Hepatocyte (in vitro differentiated cells): ENCODE measurements around the gene LBP. TPM values are rescaled to one million over a fixed set of nuclear protein-coding genes. Genes with fewer than 3 reads are reported as not detected.

Source experiments
- DNase-seq: peaks from one replicate; pipeline ENCODE4 v3.0.0-alpha.2; 2016; ENCODE audit warnings: low spot score
- H2AFZ ChIP-seq: fragments of 200-600 bp; sonication (generic); 2 replicates; pipeline ENCODE4 v1.6.0; 2016; ENCODE audit warnings: antibody characterized with exemption, mild to moderate bottlenecking
- H3K27ac ChIP-seq: fragments of 200-600 bp; sonication (generic); 2 replicates; pipeline ENCODE4 v1.5.1; 2016; ENCODE audit warnings: mild to moderate bottlenecking
- H3K27me3 ChIP-seq: fragments of 200-600 bp; sonication (generic); 2 replicates; pipeline ENCODE4 v1.6.1; 2016
- H3K36me3 ChIP-seq: fragments of 200-600 bp; sonication (generic); replicated peaks from 2 replicates; pipeline ENCODE4 v1.5.1; 2016; ENCODE audit warnings: low read depth; ENCODE audit not compliant: insufficient read depth
- H3K4me1 ChIP-seq: fragments of 200-600 bp; sonication (generic); 2 replicates; pipeline ENCODE4 v1.5.1; 2016; ENCODE audit warnings: mild to moderate bottlenecking, moderate library complexity; ENCODE audit not compliant: insufficient read depth
- H3K4me2 ChIP-seq: fragments of 200-600 bp; sonication (generic); 2 replicates; pipeline ENCODE4 v1.6.0; 2016
- H3K4me3 ChIP-seq: fragments of 200-600 bp; sonication (generic); 2 replicates; pipeline ENCODE4 v1.5.1; 2016; ENCODE audit warnings: mild to moderate bottlenecking
- H3K79me2 ChIP-seq: fragments of 200-600 bp; sonication (generic); 2 replicates; pipeline ENCODE4 v1.6.0; 2017; ENCODE audit warnings: mild to moderate bottlenecking
- H3K9me2 ChIP-seq: fragments of 200-600 bp; sonication (generic); replicated peaks from 2 replicates; pipeline ENCODE4 v1.6.0; 2017; ENCODE audit warnings: mild to moderate bottlenecking; ENCODE audit not compliant: insufficient read depth
- H3K9me3 ChIP-seq: fragments of 200-600 bp; sonication (generic); 2 replicates; pipeline ENCODE4 v1.5.1; 2016; ENCODE audit warnings: low read depth, mild to moderate bottlenecking
- H4K20me1 ChIP-seq: fragments of 200-600 bp; sonication (generic); 2 replicates; pipeline ENCODE4 v1.6.0; 2016; ENCODE audit warnings: mild to moderate bottlenecking; ENCODE audit not compliant: insufficient read depth, poor library complexity, severe bottlenecking
- EZH2 ChIP-seq: fragments of 200-600 bp; sonication (generic); IDR thresholded peaks from 2 replicates; pipeline ENCODE4 v1.6.1; 2016; ENCODE audit warnings: antibody characterized with exemption, mild to moderate bottlenecking, borderline replicate concordance
- EZH2phosphoT487 ChIP-seq: fragments of 200-600 bp; sonication (generic); IDR thresholded peaks from one replicate; pipeline ENCODE4 v1.6.1; 2018; ENCODE audit warnings: antibody characterized with exemption, mild to moderate bottlenecking, low read depth, moderate library complexity; ENCODE audit not compliant: unreplicated experiment, severe bottlenecking
- WGBS: methylation state at CpG from one replicate; pipeline ENCODE4 v1.1.6; 2016; ENCODE audit warnings: low lambda C conversion rate; ENCODE audit errors: missing lambda C conversion rate; 5-methylcytosine and 5-hydroxymethylcytosine counted together
- polyA plus RNA-seq: library from polyadenylated mRNA; unstranded; fragments of >200 nt; fragmentation: Nextera tagmentation; extraction: Ambion mirVana; gene quantifications from 2 replicates; pipeline ENCODE4 v1.2.1, GENCODE V29; 2016
- small RNA-seq: library from RNA; depleted of rRNA; stranded (forward); fragments of <200 nt; gene quantifications from one replicate; pipeline ENCODE3, GENCODE V24; 2014
- total RNA-seq: library from RNA; depleted of rRNA; stranded (reverse); fragments of >200 nt; gene quantifications from 2 replicates; pipeline ENCODE4 v1.2.3, GENCODE V29; 2014
- TF ChIP-seq, protein P1 (sequence below): fragments of 200-600 bp; sonication (generic); IDR thresholded peaks from 2 replicates; pipeline ENCODE4 v1.5.1; 2016; ENCODE audit warnings: antibody characterized with exemption, mild to moderate bottlenecking; ENCODE audit not compliant: poor library complexity

LBP gene
- total and polyA plus RNA-seq, 2 experiments from 2014 or later = 57.2 to 71.5 TPM

GRCh38 chr20:38426006-38426897 lies 80.0 kb downstream of the LBP start:
- 87% methylated on average over 15 of the region's 15 CpGs for WGBS
- no peak overlapping the region for H2AFZ ChIP-seq
- peaks cover 23% of the 10 kb centered on the region for H4K20me1 ChIP-seq
- H3K27me3 ChIP-seq = no peaks in the 10 kb centered on the region
- H3K36me3 ChIP-seq = no peaks in the 10 kb centered on the region
- no peak overlapping the region for H3K4me3 ChIP-seq
- H3K4me1 ChIP-seq = no peaks in the 10 kb centered on the region
- H3K9me3 ChIP-seq = no peaks in the 10 kb centered on the region
- no peak overlapping the region for H3K4me2 ChIP-seq
- peak; percentile 37 for DNase-seq
- H3K27ac ChIP-seq = no peak overlapping the region
- TF ChIP-seq, protein P1, sequence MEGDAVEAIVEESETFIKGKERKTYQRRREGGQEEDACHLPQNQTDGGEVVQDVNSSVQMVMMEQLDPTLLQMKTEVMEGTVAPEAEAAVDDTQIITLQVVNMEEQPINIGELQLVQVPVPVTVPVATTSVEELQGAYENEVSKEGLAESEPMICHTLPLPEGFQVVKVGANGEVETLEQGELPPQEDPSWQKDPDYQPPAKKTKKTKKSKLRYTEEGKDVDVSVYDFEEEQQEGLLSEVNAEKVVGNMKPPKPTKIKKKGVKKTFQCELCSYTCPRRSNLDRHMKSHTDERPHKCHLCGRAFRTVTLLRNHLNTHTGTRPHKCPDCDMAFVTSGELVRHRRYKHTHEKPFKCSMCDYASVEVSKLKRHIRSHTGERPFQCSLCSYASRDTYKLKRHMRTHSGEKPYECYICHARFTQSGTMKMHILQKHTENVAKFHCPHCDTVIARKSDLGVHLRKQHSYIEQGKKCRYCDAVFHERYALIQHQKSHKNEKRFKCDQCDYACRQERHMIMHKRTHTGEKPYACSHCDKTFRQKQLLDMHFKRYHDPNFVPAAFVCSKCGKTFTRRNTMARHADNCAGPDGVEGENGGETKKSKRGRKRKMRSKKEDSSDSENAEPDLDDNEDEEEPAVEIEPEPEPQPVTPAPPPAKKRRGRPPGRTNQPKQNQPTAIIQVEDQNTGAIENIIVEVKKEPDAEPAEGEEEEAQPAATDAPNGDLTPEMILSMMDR = no peak
- no peak for TF ChIP-seq EZH2
- TF ChIP-seq EZH2phosphoT487 = no peak
- peaks cover 16% of the 10 kb centered on the region for H3K79me2 ChIP-seq
- no peaks in the 10 kb centered on the region for H3K9me2 ChIP-seq

Small RNAs within 50 kb of the gene (small RNA-seq; reads per million reads assigned to genes)
- gene RF00056 = not detected
- gene SNORA71B = 21.3 reads per million, percentile 96 among the genes with 10 or more reads in this experiment

Other genes starting within 250 kb of the LBP start
- gene TGM2, start 181.2 kb upstream of the LBP start, total RNA-seq = 120 and 133 TPM in 2 replicates
- gene TGM2, start 181.2 kb upstream of the LBP start, polyA plus RNA-seq = 85.8 and 88.5 TPM in 2 replicates
- gene KIAA1755, start 85.7 kb upstream of the LBP start, total RNA-seq = 2.0 and 3.4 TPM in 2 replicates
- gene KIAA1755, start 85.7 kb upstream of the LBP start, polyA plus RNA-seq = 1.3 and 1.6 TPM in 2 replicates
- gene BPI, start 42.3 kb upstream of the LBP start, total RNA-seq = 0.63 TPM in 1 of 2 replicates, not detected in the other
- 0.66 TPM in 1 of 2 replicates, not detected in the other for gene BPI, start 42.3 kb upstream of the LBP start, polyA plus RNA-seq
- gene SNHG17, start 88.8 kb downstream of the LBP start, total RNA-seq = 7.5 and 8.5 TPM in 2 replicates
- 20.1 and 24.3 TPM in 2 replicates for gene SNHG17, start 88.8 kb downstream of the LBP start, polyA plus RNA-seq
- gene RALGAPB, start 126.4 kb downstream of the LBP start, total RNA-seq = 25.2 and 31.8 TPM in 2 replicates
- 7.5 and 7.7 TPM in 2 replicates for gene RALGAPB, start 126.4 kb downstream of the LBP start, polyA plus RNA-seq
- not detected in 2 replicates for gene ADIG, start 234.7 kb downstream of the LBP start, total RNA-seq
- not detected in 2 replicates for gene ADIG, start 234.7 kb downstream of the LBP start, polyA plus RNA-seq